Peyer's patch (tissue), 4 donors: ENCODE results near the gene FBXO24.

Experiments
- POLR2A ChIP-seq, 2 donors: fragments of 450-650 bp; IDR thresholded peaks; one replicate each; pipeline ENCODE4 v1.5.1; 2017; ENCODE audit warnings: antibody characterized with exemption in 2 of 2, mild to moderate bottlenecking in 2 of 2, moderate library complexity in 2 of 2
- TF ChIP-seq, protein P1 (sequence below), 6 experiments: fragments of 450-650 bp in 4 of 6; fragments of 200-600 bp in 2 of 6; sonication (generic) in 1 of 6; IDR thresholded peaks; one replicate each; pipeline ENCODE4 v1.5.1; 2017 to 2019; ENCODE audit warnings: antibody characterized with exemption in 6 of 6, mild to moderate bottlenecking in 3 of 6, moderate library complexity in 1 of 6

DNA sequence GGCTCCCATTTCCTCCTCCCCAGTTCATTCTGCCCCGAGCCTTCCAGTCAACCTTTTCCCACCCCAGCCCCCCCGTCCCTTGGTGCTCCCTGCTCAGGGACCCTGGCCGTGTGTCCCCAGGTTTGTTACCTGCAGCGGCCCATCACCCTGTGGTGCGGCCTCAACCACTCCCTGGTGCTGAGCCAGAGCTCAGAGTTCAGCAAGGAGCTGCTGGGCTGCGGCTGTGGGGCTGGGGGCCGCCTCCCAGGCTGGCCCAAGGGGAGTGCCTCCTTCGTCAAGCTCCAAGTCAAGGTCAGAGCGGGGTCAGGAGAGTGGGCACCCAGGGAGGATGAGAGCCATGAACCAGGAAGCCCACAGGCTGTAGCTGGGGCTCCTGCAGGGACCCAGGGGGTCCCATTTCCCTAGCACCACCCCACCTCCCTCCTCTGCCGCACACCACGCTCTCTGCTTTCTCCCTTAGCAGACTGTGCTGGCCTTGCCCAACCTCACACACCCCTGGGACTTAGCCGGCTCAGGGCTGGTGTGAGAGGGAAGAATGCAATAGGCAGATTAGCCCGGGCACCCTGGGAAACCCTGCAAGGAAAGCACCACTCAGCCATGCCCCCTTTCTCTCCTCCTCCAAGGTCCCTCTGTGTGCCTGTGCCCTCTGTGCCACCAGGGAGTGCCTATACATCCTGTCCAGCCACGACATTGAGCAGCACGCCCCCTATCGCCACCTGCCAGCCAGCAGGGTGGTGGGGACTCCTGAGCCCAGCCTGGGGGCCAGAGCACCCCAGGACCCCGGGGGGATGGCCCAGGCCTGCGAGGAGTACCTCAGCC is 14.0 kb downstream of the FBXO24 start:
- TF ChIP-seq, protein P1, sequence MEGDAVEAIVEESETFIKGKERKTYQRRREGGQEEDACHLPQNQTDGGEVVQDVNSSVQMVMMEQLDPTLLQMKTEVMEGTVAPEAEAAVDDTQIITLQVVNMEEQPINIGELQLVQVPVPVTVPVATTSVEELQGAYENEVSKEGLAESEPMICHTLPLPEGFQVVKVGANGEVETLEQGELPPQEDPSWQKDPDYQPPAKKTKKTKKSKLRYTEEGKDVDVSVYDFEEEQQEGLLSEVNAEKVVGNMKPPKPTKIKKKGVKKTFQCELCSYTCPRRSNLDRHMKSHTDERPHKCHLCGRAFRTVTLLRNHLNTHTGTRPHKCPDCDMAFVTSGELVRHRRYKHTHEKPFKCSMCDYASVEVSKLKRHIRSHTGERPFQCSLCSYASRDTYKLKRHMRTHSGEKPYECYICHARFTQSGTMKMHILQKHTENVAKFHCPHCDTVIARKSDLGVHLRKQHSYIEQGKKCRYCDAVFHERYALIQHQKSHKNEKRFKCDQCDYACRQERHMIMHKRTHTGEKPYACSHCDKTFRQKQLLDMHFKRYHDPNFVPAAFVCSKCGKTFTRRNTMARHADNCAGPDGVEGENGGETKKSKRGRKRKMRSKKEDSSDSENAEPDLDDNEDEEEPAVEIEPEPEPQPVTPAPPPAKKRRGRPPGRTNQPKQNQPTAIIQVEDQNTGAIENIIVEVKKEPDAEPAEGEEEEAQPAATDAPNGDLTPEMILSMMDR (IDR thresholded peaks at IDR 0.05) = no peak
- TF ChIP-seq POLR2A (IDR thresholded peaks at IDR 0.05) = no peak
